ENCODE measurements around the gene KRT33A. TPM values are rescaled to one million over a fixed set of nuclear protein-coding genes. Genes with fewer than 3 reads are reported as not detected.
A peak's percentile ranks its signal among the peaks of the same experiment; 100 is the strongest.

Gene KRT33A
- total RNA-seq, 4 donors from 2014 or later, result 0.21 to 2.7 (median 1.9) TPM; not detected in 1

- Histone ChIP-seq H3K27me3 (no peaks in the 10 kb centered on the region), H3K27ac (no peak overlapping the region), H3K9me3 (no peaks in the 10 kb centered on the region), H3K4me1 (peaks cover 2 to 41% (median 4%) of the 10 kb centered on the region in 3 donors), H3K36me3 (no peaks in the 10 kb centered on the region), H3K4me3 (no peak overlapping the region)
- no peak for DNase-seq
- TF ChIP-seq, protein P1, sequence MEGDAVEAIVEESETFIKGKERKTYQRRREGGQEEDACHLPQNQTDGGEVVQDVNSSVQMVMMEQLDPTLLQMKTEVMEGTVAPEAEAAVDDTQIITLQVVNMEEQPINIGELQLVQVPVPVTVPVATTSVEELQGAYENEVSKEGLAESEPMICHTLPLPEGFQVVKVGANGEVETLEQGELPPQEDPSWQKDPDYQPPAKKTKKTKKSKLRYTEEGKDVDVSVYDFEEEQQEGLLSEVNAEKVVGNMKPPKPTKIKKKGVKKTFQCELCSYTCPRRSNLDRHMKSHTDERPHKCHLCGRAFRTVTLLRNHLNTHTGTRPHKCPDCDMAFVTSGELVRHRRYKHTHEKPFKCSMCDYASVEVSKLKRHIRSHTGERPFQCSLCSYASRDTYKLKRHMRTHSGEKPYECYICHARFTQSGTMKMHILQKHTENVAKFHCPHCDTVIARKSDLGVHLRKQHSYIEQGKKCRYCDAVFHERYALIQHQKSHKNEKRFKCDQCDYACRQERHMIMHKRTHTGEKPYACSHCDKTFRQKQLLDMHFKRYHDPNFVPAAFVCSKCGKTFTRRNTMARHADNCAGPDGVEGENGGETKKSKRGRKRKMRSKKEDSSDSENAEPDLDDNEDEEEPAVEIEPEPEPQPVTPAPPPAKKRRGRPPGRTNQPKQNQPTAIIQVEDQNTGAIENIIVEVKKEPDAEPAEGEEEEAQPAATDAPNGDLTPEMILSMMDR (IDR thresholded peaks at IDR 0.05), result no peak
- TF ChIP-seq POLR2A (IDR thresholded peaks at IDR 0.05), result no peak
- intact Hi-C loops (cut with DNase I), result no loop called here
- WGBS, 2 donors, result 90 to 92% methylated on average over 2 of the region's 3 CpGs
Observed at GRCh38 chr17:41333836-41334235, 16.8 kb downstream of the KRT33A start.

DNA sequence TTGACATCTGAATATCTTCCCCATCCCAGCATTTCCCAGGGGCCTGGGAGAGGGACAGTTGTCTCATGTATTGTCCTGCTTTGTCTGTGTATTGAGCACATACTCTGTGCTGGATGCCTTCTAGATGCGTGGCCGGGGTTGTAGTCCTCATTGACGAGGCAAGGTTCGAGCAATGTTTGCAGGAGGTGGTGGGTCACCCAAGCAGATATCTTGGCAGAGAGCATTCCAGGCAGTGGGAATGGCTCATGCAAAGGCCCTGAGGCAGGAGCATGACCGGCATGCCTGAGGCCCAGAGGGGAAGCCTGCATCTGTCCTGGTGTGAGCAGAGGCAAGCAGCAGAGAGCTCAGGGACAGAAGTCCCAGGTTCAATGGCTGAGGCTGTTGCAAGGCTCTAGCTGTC is 17.5 kb downstream of the KRT33A start:
- H3K4me3 ChIP-seq, result no peak overlapping the region
- no peak overlapping the region for H3K27ac ChIP-seq
- H3K9me3 ChIP-seq, result no peaks in the 10 kb centered on the region
- no peaks in the 10 kb centered on the region for H3K36me3 ChIP-seq
- TF ChIP-seq, protein P1 (IDR thresholded peaks at IDR 0.05), result no peak
- TF ChIP-seq POLR2A (IDR thresholded peaks at IDR 0.05), result no peak
- no peak for DNase-seq
- peaks cover 0 to 34% (median 4%) of the 10 kb centered on the region in 3 donors for H3K4me1 ChIP-seq
- 82 to 96% methylated on average over 4 of the region's 5 CpGs for WGBS, 2 donors
- no peaks in the 10 kb centered on the region for H3K27me3 ChIP-seq
- intact Hi-C loops (cut with DNase I), result no loop called here

DNA sequence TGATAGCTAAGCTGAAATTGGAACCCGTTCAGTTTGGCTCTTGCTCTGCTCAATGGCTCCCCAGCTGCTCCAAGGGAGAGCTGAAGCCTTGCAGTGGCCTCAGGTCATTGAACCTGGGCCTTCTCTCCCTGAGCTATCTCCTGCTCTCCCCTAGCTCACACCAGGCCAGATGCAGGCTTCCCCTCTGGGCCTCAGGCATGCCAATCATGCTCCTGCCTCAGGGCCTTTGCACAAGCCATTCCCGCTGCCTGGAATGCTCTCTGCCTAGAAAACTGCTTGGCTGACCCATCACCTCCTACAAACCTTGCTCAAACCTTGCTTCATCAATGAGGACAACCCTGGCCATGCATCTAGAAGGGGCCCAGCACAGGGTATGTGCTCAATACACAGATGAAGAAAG is 18.4 kb downstream of the KRT33A start:
- H3K36me3 ChIP-seq, result no peaks in the 10 kb centered on the region
- intact Hi-C loops (cut with DNase I), result no loop called here
- no peak overlapping the region for H3K27ac ChIP-seq
- H3K27me3 ChIP-seq, result no peaks in the 10 kb centered on the region
- no peak for TF ChIP-seq POLR2A (IDR thresholded peaks at IDR 0.05)
- TF ChIP-seq, protein P1 (IDR thresholded peaks at IDR 0.05), result no peak
- 75 to 90% methylated on average over 2 of the region's 2 CpGs for WGBS, 2 donors
- DNase-seq, result no peak
- H3K4me1 ChIP-seq, result peaks cover 0 to 34% (median 4%) of the 10 kb centered on the region in 3 donors
- no peaks in the 10 kb centered on the region for H3K9me3 ChIP-seq
- no peak overlapping the region for H3K4me3 ChIP-seq

- TF ChIP-seq POLR2A (IDR thresholded peaks at IDR 0.05), result no peak
- TF ChIP-seq, protein P1 (IDR thresholded peaks at IDR 0.05), result no peak
- intact Hi-C loops (cut with DNase I), result no loop called here
- Histone ChIP-seq H3K27ac (no peak overlapping the region), H3K4me3 (no peak overlapping the region), H3K36me3 (no peaks in the 10 kb centered on the region), H3K9me3 (no peaks in the 10 kb centered on the region), H3K4me1 (peaks cover 0 to 38% (median 4%) of the 10 kb centered on the region in 3 donors), H3K27me3 (no peaks in the 10 kb centered on the region)
- no peak for DNase-seq
- 84 to 93% methylated on average over 4 to 7 of the region's 7 CpGs for WGBS, 2 donors
Observed at GRCh38 chr17:41331606-41332005, 19.0 kb downstream of the KRT33A start.

GRCh38 chr17:41329279-41329948 is 21.2 kb downstream of the KRT33A start:
- Histone ChIP-seq H3K27me3 (no peaks in the 10 kb centered on the region), H3K9me3 (no peaks in the 10 kb centered on the region), H3K27ac (no peak overlapping the region), H3K4me1 (peaks cover 0 to 20% (median 0%) of the 10 kb centered on the region in 3 donors), H3K36me3 (no peaks in the 10 kb centered on the region), H3K4me3 (no peak overlapping the region)
- DNase-seq, result no peak
- intact Hi-C loops (cut with DNase I), result no loop called here
- no peak for TF ChIP-seq POLR2A (IDR thresholded peaks at IDR 0.05)
- TF ChIP-seq, protein P1 (IDR thresholded peaks at IDR 0.05), result peak; percentile 32 to 77 (median 48)
- WGBS, 2 donors, result 42 to 51% methylated on average over 4 to 5 of the region's 13 CpGs
